OCI-LY1 (cell line): ENCODE measurements around the gene UBIAD1.

Experiments used
- EZH2 ChIP-seq: fragments of 200-600 bp; sonication (generic), shearing (Covaris generic); IDR thresholded peaks from 2 replicates; pipeline ENCODE4 v1.8.0; 2017; ENCODE audit warnings: borderline replicate concordance, mixed run types, mild to moderate bottlenecking, antibody characterized with exemption, low read length, moderate library complexity, mixed read lengths
- TF ChIP-seq, protein P1 (sequence below): fragments of 200-600 bp; sonication (generic), shearing (Covaris generic); IDR thresholded peaks from 2 replicates; pipeline ENCODE4 v1.5.1; 2017; ENCODE audit warnings: mild to moderate bottlenecking, antibody characterized with exemption, low read length, moderate library complexity, mixed read lengths

DNA sequence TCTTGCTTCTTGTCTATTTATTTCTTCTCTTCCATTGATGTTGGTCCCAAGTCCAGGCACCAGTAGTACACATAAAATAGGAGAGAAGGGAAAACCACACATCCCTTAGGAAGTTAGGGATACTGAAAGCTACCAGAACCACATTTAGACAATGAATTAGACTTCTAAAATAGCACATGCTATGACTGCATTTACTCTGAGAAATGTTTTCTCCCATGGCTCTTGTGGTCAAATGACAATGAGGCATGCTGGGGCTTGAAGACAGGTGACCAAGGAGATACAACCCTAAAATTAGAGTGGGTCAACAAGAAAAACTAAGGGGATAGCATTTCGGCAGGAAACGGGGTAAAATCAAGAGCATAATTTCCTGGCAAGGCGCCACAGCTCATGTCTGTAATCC is 27.8 kb upstream of the UBIAD1 start:
- TF ChIP-seq, protein P1, sequence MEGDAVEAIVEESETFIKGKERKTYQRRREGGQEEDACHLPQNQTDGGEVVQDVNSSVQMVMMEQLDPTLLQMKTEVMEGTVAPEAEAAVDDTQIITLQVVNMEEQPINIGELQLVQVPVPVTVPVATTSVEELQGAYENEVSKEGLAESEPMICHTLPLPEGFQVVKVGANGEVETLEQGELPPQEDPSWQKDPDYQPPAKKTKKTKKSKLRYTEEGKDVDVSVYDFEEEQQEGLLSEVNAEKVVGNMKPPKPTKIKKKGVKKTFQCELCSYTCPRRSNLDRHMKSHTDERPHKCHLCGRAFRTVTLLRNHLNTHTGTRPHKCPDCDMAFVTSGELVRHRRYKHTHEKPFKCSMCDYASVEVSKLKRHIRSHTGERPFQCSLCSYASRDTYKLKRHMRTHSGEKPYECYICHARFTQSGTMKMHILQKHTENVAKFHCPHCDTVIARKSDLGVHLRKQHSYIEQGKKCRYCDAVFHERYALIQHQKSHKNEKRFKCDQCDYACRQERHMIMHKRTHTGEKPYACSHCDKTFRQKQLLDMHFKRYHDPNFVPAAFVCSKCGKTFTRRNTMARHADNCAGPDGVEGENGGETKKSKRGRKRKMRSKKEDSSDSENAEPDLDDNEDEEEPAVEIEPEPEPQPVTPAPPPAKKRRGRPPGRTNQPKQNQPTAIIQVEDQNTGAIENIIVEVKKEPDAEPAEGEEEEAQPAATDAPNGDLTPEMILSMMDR = no peak
- TF ChIP-seq EZH2 = no peak
